A673 (cell line): Measurements from ENCODE around the gene TMPRSS6. TPM values are rescaled to one million over a fixed set of nuclear protein-coding genes. Genes with fewer than 3 reads are reported as not detected.

Source experiments
- Bru-seq: library from RNA; stranded (reverse); fragments of 400-500 nt; gene quantifications from one replicate; lab custom pipeline; 2021; lab: Mats Ljungman, UMichigan
- BruChase-seq, 2 experiments: library from RNA; stranded (reverse); fragments of 400-500 nt; gene quantifications; one replicate each; lab custom pipeline; 2021; lab: Mats Ljungman, UMichigan
- BruUV-seq: library from RNA; stranded (reverse); fragments of 400-500 nt; replicated peaks from 2 replicates; lab custom pipeline; 2021; lab: Mats Ljungman, UMichigan
- CTCF ChIA-PET: fragments of 300-600 bp; sonication (Branson Sonifier 250); formaldehyde crosslinking; loops from one replicate; lab custom pipeline; 2022; ENCODE audit warnings: antibody characterized with exemption; lab: Charles Lee
- POLR2A ChIA-PET: fragments of 300-600 bp; sonication (Branson Sonifier 250); formaldehyde crosslinking; loops from one replicate; lab custom pipeline; 2022; ENCODE audit warnings: antibody characterized with exemption; ENCODE audit not compliant: low non-redundant PET; lab: Charles Lee
- DNase-seq: peaks from one replicate; pipeline ENCODE4 v3.0.0-alpha.2; 2015; ENCODE audit warnings: low spot score
- H3K27ac ChIP-seq: fragments of 200-600 bp; sonication (generic); 2 replicates; pipeline ENCODE4 v1.5.1; 2016; ENCODE audit warnings: mixed run types, low read depth, mild to moderate bottlenecking, mixed read lengths, antibody characterized with exemption, low read length; ENCODE audit not compliant: poor library complexity, severe bottlenecking
- H3K27me3 ChIP-seq: fragments of 200-600 bp; sonication (generic); replicated peaks from 2 replicates; pipeline ENCODE4 v1.6.1; 2017; ENCODE audit warnings: mixed run types, low read depth, mild to moderate bottlenecking, mixed read lengths, antibody characterized with exemption, low read length; ENCODE audit not compliant: insufficient read depth, poor library complexity
- H3K36me3 ChIP-seq: fragments of 200-600 bp; sonication (generic); 2 replicates; pipeline ENCODE4 v1.6.1; 2016; ENCODE audit warnings: mixed run types, mild to moderate bottlenecking, mixed read lengths, antibody characterized with exemption, low read length; ENCODE audit not compliant: insufficient read depth, poor library complexity, severe bottlenecking
- H3K4me1 ChIP-seq: fragments of 200-600 bp; sonication (generic); 2 replicates; pipeline ENCODE4 v1.6.1; 2017; ENCODE audit warnings: mixed run types, mild to moderate bottlenecking, mixed read lengths, antibody characterized with exemption, low read length; ENCODE audit not compliant: insufficient read depth, poor library complexity, severe bottlenecking
- H3K4me3 ChIP-seq: fragments of 200-600 bp; sonication (generic); 2 replicates; pipeline ENCODE4 v1.5.1; 2016; ENCODE audit warnings: low read depth, mixed run types, mild to moderate bottlenecking, mixed read lengths, low read length; ENCODE audit not compliant: poor library complexity, severe bottlenecking
- H3K9me3 ChIP-seq: fragments of 200-600 bp; sonication (generic); 2 replicates; pipeline ENCODE4 v1.6.1; 2016; ENCODE audit warnings: mixed run types, low read depth, mild to moderate bottlenecking, mixed read lengths, antibody characterized with exemption, low read length; ENCODE audit not compliant: poor library complexity, severe bottlenecking
- CTCF ChIP-seq: fragments of 300-800, 200-600 bp; sonication (generic); conservative IDR thresholded peaks from 2 replicates; pipeline ENCODE4 v1.5.1; 2017; ENCODE audit warnings: low read depth, mild to moderate bottlenecking, antibody characterized with exemption, low read length, moderate library complexity, mixed read lengths
- EZH2 ChIP-seq: fragments of 200-600 bp; sonication (generic); IDR thresholded peaks from 2 replicates; pipeline ENCODE4 v1.6.1; 2017; ENCODE audit warnings: borderline replicate concordance, low read depth, mild to moderate bottlenecking, mixed read lengths, antibody characterized with exemption, low read length; ENCODE audit not compliant: poor library complexity, severe bottlenecking
- intact Hi-C: fragments of 100-400 bp; cut with micrococcal nuclease; formaldehyde crosslinking; loops from one replicate; pipeline ENCODE4 v1.10.0; 2022; ENCODE audit not compliant: unreplicated experiment
- long read RNA-seq: library from polyadenylated mRNA; stranded (forward); transcript quantifications from one replicate; pipeline ENCODE4 v2.0.0, GENCODE V29; 2022
- total RNA-seq: library from RNA; stranded (reverse); gene quantifications from 2 replicates; pipeline ENCODE4 v1.2.3, GENCODE V29; 2021

TMPRSS6 gene
- not detected in 2 replicates for total RNA-seq
- not detected for Bru-seq, nascent RNA
- not detected for BruChase-seq, experiment 1, labeled RNA remaining after a 2-hour chase
- BruChase-seq, experiment 2, labeled RNA remaining after a 6-hour chase: not detected
- long read RNA-seq: 0 reads

- no TSS peak for BruUV-seq
- ChIA-PET CTCF (no interaction called here), POLR2A (no interaction called here)
- DNase-seq: no peak
- no peak within 1 kb of the TSS for H3K4me3 ChIP-seq
- H3K27ac ChIP-seq: no peak within 1 kb of the TSS
- TF ChIP-seq EZH2: no peak
- no peak for TF ChIP-seq CTCF
- H3K4me1 ChIP-seq: no peaks in the 10 kb centered on the region
- no peaks in the 10 kb centered on the region for H3K36me3 ChIP-seq
- H3K27me3 ChIP-seq: no peaks in the 10 kb centered on the region
- intact Hi-C loops: no loop called here
- H3K9me3 ChIP-seq: no peaks in the 10 kb centered on the region
Measured at GRCh38 chr22:37109242-37109917, at the start of gene TMPRSS6. Gene TMPRSS6, minus strand, starts transcription at chr22:37109713. Its CDS starts 6,296 bp downstream, at chr22:37103417.

- Histone ChIP-seq H3K4me1 (no peaks in the 10 kb centered on the region), H3K27ac (no peak overlapping the region), H3K4me3 (no peak overlapping the region), H3K9me3 (no peaks in the 10 kb centered on the region), H3K27me3 (no peaks in the 10 kb centered on the region), H3K36me3 (no peaks in the 10 kb centered on the region)
- POLR2A ChIA-PET: no interaction called here
- no TSS peak for BruUV-seq
- TF ChIP-seq CTCF (no peak), EZH2 (no peak)
- CTCF ChIA-PET: no interaction called here
- intact Hi-C loops: no loop called here
- no peak for DNase-seq
Measured at GRCh38 chr22:37158963-37159290, 49.4 kb upstream of the TMPRSS6 start.

GRCh38 chr22:37157516-37158285 is 48.2 kb upstream of the TMPRSS6 start:
- Histone ChIP-seq H3K27me3 (no peaks in the 10 kb centered on the region), H3K27ac (no peak overlapping the region), H3K4me3 (no peak overlapping the region), H3K9me3 (no peaks in the 10 kb centered on the region), H3K36me3 (no peaks in the 10 kb centered on the region), H3K4me1 (no peaks in the 10 kb centered on the region)
- no peak for DNase-seq
- intact Hi-C loops: no loop called here
- no peak for TF ChIP-seq CTCF
- no peak for TF ChIP-seq EZH2
- POLR2A ChIA-PET: no interaction called here
- CTCF ChIA-PET: no interaction called here
- no TSS peak for BruUV-seq
